ENCODE data around the gene R3HCC1L. TPM values are rescaled to one million over a fixed set of nuclear protein-coding genes. Genes with fewer than 3 reads are reported as not detected.
A peak's percentile ranks its signal among the peaks of the same experiment; 100 is the strongest.

The R3HCC1L gene
- total RNA-seq, 2 donors from 2014 or later = 9.9 to 10.9 TPM

DNA sequence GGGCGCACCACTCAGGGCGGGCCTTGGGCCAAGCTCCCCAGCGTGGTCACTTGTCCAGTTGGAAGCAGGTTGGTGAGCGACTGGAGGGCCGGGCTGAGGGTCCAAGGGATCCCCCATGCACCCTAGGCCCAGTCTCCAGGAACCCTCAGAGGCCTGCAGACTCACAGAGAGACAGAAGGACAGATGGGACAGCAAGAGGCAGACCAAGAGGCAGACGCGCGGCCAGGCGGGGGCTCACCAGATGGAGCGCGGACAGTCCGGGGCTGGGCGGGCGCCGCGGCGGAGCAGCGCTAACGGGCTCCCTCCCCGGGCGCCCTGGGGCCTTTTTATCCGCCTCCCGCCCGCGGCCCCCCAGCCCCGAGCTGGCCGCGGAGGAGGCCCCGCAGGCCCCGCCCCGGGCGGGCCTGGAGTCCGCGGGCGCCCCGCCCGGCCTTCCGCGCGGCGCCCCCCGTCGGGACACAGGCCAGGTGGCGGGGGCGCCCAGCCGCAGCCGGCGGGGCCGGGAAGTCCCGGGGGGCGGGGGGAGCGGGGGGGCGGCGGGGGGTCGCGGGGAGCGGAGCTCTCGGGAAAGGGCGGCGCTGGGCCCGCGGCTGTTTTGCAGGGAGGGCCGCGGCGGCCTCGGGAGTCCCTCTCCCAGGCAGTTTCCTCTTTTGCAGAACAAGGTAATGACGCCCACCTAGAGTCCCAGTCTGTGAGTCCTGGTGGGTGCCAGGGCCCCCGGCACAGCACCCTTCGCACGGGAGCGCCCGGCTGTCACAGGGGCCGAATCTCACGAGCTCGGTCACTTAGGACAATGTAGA is 133.6 kb downstream of the R3HCC1L start, which contains the start of gene LOXL4:
Gene LOXL4, minus strand, starts transcription at position 301 of the 800 bp plus-strand sequence. CDS start 5,175 bp downstream, outside the sequence.
- TF ChIP-seq POLR2A (IDR thresholded peaks at IDR 0.05) (peak in 2 of 3 donors; percentile 45 to 50), CTCF (IDR thresholded peaks at IDR 0.05) (no peak)
- H3K4me1 ChIP-seq = peaks cover 49% of the 10 kb centered on the region
- peak within 1 kb of the TSS; percentile 70 to 87 (median 84) for H3K27ac ChIP-seq

GRCh38 chr10:98268694-98269431 is 134.4 kb downstream of the R3HCC1L start:
- Histone ChIP-seq H3K27me3 (no peaks in the 10 kb centered on the region), H3K27ac (peak overlapping the region; percentile 70 to 87 (median 83)), H3K4me1 (peaks cover 49% of the 10 kb centered on the region), H3K4me3 (peak overlapping the region; percentile 8 to 16), H3K36me3 (replicated peaks in 1 of 2; ENCODE audit: insufficient read depth in 1 of 2, low read depth in 2 of 2) (no peaks in the 10 kb centered on the region), H3K9me3 (no peaks in the 10 kb centered on the region)
- 10 to 14% methylated on average over 11 to 17 of the region's 17 CpGs for WGBS, 2 donors
- ATAC-seq = peak; percentile 67
- DNase-seq = peak; percentile 37 to 66 (median 54)
- no peak for TF ChIP-seq CTCF (IDR thresholded peaks at IDR 0.05)
- TF ChIP-seq POLR2A (IDR thresholded peaks at IDR 0.05) = no peak
- intact Hi-C loops (cut with DNase I) = no loop called here

More for the DNA sequence above, 133.6 kb downstream of the R3HCC1L start, which contains the start of gene LOXL4:
- DNase-seq = peak in 3 of 4 donors; percentile 40 to 50 (median 45)
- Histone ChIP-seq H3K4me3 (peak within 1 kb of the TSS; percentile 8 to 16), H3K27me3 (no peaks in the 10 kb centered on the region), H3K36me3 (replicated peaks in 1 of 2; ENCODE audit: insufficient read depth in 1 of 2, low read depth in 2 of 2) (no peaks in the 10 kb centered on the region), H3K9me3 (no peaks in the 10 kb centered on the region)
- intact Hi-C loops (cut with DNase I) = no loop called here
- peak; percentile 24 for ATAC-seq
- WGBS, 2 donors = 3% methylated on average over 15 of the region's 75 CpGs; no CpG with 5 or more reads in 1 of the 2 donors

GRCh38 chr10:98269435-98269912 is 135.0 kb downstream of the R3HCC1L start:
- Histone ChIP-seq H3K4me1 (peaks cover 49% of the 10 kb centered on the region), H3K36me3 (replicated peaks in 1 of 2; ENCODE audit: insufficient read depth in 1 of 2, low read depth in 2 of 2) (no peaks in the 10 kb centered on the region), H3K9me3 (no peaks in the 10 kb centered on the region), H3K27ac (peak overlapping the region; percentile 59 to 87 (median 83)), H3K27me3 (no peaks in the 10 kb centered on the region), H3K4me3 (no peak overlapping the region)
- peak in 1 of 3 donors; percentile 33 for TF ChIP-seq POLR2A (IDR thresholded peaks at IDR 0.05)
- TF ChIP-seq CTCF (IDR thresholded peaks at IDR 0.05) = no peak
- intact Hi-C loops (cut with DNase I) = no loop called here
- DNase-seq = peak; percentile 77 to 87 (median 84)
- WGBS, 2 donors = 36 to 45% methylated on average over 6 to 8 of the region's 8 CpGs
- ATAC-seq = peak; percentile 83

GRCh38 chr10:98270073-98270740 is 135.8 kb downstream of the R3HCC1L start:
- H3K4me1 ChIP-seq = peaks cover 49% of the 10 kb centered on the region
- peak overlapping the region; percentile 59 to 87 (median 83) for H3K27ac ChIP-seq
- H3K9me3 ChIP-seq = no peaks in the 10 kb centered on the region
- intact Hi-C loops (cut with DNase I) = no loop called here
- no peak for ATAC-seq
- H3K27me3 ChIP-seq = no peaks in the 10 kb centered on the region
- H3K36me3 ChIP-seq (replicated peaks in 1 of 2; ENCODE audit: insufficient read depth in 1 of 2, low read depth in 2 of 2) = no peaks in the 10 kb centered on the region
- WGBS, 2 donors = 40 to 49% methylated on average over 10 of the region's 10 CpGs
- TF ChIP-seq POLR2A (IDR thresholded peaks at IDR 0.05) (no peak), CTCF (IDR thresholded peaks at IDR 0.05) (no peak)
- DNase-seq = no peak
- H3K4me3 ChIP-seq = no peak overlapping the region

All from body of pancreas (tissue), 4 donors.